ENCODE data around the gene ABTB2.

ABTB2 gene

GRCh38 chr11:34158661-34159060 is 199.1 kb downstream of the ABTB2 start (continued):
- TF ChIP-seq, protein P1, sequence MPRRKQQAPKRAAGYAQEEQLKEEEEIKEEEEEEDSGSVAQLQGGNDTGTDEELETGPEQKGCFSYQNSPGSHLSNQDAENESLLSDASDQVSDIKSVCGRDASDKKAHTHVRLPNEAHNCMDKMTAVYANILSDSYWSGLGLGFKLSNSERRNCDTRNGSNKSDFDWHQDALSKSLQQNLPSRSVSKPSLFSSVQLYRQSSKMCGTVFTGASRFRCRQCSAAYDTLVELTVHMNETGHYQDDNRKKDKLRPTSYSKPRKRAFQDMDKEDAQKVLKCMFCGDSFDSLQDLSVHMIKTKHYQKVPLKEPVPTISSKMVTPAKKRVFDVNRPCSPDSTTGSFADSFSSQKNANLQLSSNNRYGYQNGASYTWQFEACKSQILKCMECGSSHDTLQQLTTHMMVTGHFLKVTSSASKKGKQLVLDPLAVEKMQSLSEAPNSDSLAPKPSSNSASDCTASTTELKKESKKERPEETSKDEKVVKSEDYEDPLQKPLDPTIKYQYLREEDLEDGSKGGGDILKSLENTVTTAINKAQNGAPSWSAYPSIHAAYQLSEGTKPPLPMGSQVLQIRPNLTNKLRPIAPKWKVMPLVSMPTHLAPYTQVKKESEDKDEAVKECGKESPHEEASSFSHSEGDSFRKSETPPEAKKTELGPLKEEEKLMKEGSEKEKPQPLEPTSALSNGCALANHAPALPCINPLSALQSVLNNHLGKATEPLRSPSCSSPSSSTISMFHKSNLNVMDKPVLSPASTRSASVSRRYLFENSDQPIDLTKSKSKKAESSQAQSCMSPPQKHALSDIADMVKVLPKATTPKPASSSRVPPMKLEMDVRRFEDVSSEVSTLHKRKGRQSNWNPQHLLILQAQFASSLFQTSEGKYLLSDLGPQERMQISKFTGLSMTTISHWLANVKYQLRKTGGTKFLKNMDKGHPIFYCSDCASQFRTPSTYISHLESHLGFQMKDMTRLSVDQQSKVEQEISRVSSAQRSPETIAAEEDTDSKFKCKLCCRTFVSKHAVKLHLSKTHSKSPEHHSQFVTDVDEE (CRISPR knock-in tag; IDR thresholded peaks at IDR 0.05), result no peak
- no peak for TF ChIP-seq ISL1 (CRISPR knock-in tag; IDR thresholded peaks at IDR 0.05)

- TF ChIP-seq PPARA (CRISPR knock-in tag; IDR thresholded peaks at IDR 0.05; ENCODE audit: borderline replicate concordance) (no peak), ESRRG (CRISPR knock-in tag; IDR thresholded peaks at IDR 0.05) (no peak), OSR1 (CRISPR knock-in tag; IDR thresholded peaks at IDR 0.05) (no peak), TCF4 (CRISPR knock-in tag; IDR thresholded peaks at IDR 0.05; ENCODE audit: borderline replicate concordance) (no peak), ZC3H10 (CRISPR knock-in tag; IDR thresholded peaks at IDR 0.05) (no peak), TOX (CRISPR knock-in tag; IDR thresholded peaks at IDR 0.05; ENCODE audit: borderline replicate concordance) (no peak), ZNF70 (CRISPR knock-in tag; IDR thresholded peaks at IDR 0.05) (no peak), ZFP3 (CRISPR knock-in tag; IDR thresholded peaks at IDR 0.05) (no peak), ZNF8 (CRISPR knock-in tag; IDR thresholded peaks at IDR 0.05) (no peak), ZNF565 (CRISPR knock-in tag; conservative IDR thresholded peaks at IDR 0.05; ENCODE audit: low read depth) (no peak), CSDC2 (CRISPR knock-in tag; IDR thresholded peaks at IDR 0.05) (no peak), ARNTL (CRISPR knock-in tag; IDR thresholded peaks at IDR 0.05; ENCODE audit: borderline replicate concordance, low read depth) (no peak), GLIS3 (CRISPR knock-in tag; IDR thresholded peaks at IDR 0.05) (no peak), ZFP30 (CRISPR knock-in tag; IDR thresholded peaks at IDR 0.05) (no peak), ISL1 (CRISPR knock-in tag; IDR thresholded peaks at IDR 0.05) (no peak)
- TF ChIP-seq, protein P1 (CRISPR knock-in tag; IDR thresholded peaks at IDR 0.05), result no peak
- TF ChIP-seq, protein P2, sequence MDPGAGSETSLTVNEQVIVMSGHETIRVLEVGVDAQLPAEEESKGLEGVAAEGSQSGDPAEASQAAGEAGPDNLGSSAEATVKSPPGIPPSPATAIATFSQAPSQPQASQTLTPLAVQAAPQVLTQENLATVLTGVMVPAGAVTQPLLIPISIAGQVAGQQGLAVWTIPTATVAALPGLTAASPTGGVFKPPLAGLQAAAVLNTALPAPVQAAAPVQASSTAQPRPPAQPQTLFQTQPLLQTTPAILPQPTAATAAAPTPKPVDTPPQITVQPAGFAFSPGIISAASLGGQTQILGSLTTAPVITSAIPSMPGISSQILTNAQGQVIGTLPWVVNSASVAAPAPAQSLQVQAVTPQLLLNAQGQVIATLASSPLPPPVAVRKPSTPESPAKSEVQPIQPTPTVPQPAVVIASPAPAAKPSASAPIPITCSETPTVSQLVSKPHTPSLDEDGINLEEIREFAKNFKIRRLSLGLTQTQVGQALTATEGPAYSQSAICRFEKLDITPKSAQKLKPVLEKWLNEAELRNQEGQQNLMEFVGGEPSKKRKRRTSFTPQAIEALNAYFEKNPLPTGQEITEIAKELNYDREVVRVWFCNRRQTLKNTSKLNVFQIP (CRISPR knock-in tag; IDR thresholded peaks at IDR 0.05; ENCODE audit: borderline replicate concordance, low read depth), result no peak
- TF ChIP-seq, protein P3, sequence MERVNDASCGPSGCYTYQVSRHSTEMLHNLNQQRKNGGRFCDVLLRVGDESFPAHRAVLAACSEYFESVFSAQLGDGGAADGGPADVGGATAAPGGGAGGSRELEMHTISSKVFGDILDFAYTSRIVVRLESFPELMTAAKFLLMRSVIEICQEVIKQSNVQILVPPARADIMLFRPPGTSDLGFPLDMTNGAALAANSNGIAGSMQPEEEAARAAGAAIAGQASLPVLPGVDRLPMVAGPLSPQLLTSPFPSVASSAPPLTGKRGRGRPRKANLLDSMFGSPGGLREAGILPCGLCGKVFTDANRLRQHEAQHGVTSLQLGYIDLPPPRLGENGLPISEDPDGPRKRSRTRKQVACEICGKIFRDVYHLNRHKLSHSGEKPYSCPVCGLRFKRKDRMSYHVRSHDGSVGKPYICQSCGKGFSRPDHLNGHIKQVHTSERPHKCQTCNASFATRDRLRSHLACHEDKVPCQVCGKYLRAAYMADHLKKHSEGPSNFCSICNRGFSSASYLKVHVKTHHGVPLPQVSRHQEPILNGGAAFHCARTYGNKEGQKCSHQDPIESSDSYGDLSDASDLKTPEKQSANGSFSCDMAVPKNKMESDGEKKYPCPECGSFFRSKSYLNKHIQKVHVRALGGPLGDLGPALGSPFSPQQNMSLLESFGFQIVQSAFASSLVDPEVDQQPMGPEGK (CRISPR knock-in tag; IDR thresholded peaks at IDR 0.05; ENCODE audit: borderline replicate concordance), result no peak
- TF ChIP-seq, protein P4, sequence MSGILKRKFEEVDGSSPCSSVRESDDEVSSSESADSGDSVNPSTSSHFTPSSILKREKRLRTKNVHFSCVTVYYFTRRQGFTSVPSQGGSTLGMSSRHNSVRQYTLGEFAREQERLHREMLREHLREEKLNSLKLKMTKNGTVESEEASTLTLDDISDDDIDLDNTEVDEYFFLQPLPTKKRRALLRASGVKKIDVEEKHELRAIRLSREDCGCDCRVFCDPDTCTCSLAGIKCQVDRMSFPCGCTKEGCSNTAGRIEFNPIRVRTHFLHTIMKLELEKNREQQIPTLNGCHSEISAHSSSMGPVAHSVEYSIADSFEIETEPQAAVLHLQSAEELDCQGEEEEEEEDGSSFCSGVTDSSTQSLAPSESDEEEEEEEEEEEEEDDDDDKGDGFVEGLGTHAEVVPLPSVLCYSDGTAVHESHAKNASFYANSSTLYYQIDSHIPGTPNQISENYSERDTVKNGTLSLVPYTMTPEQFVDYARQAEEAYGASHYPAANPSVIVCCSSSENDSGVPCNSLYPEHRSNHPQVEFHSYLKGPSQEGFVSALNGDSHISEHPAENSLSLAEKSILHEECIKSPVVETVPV (CRISPR knock-in tag; IDR thresholded peaks at IDR 0.05), result no peak
- TF ChIP-seq, protein P5, sequence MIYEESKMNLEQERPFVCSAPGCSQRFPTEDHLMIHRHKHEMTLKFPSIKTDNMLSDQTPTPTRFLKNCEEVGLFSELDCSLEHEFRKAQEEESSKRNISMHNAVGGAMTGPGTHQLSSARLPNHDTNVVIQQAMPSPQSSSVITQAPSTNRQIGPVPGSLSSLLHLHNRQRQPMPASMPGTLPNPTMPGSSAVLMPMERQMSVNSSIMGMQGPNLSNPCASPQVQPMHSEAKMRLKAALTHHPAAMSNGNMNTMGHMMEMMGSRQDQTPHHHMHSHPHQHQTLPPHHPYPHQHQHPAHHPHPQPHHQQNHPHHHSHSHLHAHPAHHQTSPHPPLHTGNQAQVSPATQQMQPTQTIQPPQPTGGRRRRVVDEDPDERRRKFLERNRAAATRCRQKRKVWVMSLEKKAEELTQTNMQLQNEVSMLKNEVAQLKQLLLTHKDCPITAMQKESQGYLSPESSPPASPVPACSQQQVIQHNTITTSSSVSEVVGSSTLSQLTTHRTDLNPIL (CRISPR knock-in tag; IDR thresholded peaks at IDR 0.05; ENCODE audit: low read depth), result no peak
- no peak for ATAC-seq
These were observed 200.6 kb downstream of the ABTB2 start for GRCh38 chr11:34157163-34157562.

Measured in SK-N-SH treated with all-trans-retinoic acid at 6 μM for 48 hours (cell line).